Fibroblast of mammary gland (primary cell): ENCODE measurements around the gene LAMA5.

ENCODE experiments used
- DNase-seq: peaks from one replicate; pipeline ENCODE4 v3.0.0-alpha.2; 2010; ENCODE audit warnings: low read depth
- H3K4me3 ChIP-seq: 2 replicates; pipeline ENCODE4 v1.5.1; 2011; ENCODE audit warnings: low read depth, mild to moderate bottlenecking, low read length, moderate library complexity; ENCODE audit not compliant: control insufficient read depth
- CTCF ChIP-seq: conservative IDR thresholded peaks from 2 replicates; pipeline ENCODE4 v1.5.1; 2011; ENCODE audit warnings: low read depth, low read length, inconsistent platforms; ENCODE audit not compliant: control insufficient read depth, insufficient read depth

Gene LAMA5

GRCh38 chr20:62316331-62317166, 50.6 kb downstream of the LAMA5 start:
- TF ChIP-seq CTCF: no peak
- no peak overlapping the region for H3K4me3 ChIP-seq
- DNase-seq: peak; percentile 10

GRCh38 chr20:62315773-62316172, 51.3 kb downstream of the LAMA5 start:
- no peak for DNase-seq
- H3K4me3 ChIP-seq: no peak overlapping the region
- no peak for TF ChIP-seq CTCF

- DNase-seq: no peak
- TF ChIP-seq CTCF: no peak
- no peak overlapping the region for H3K4me3 ChIP-seq
Observed at GRCh38 chr20:62314711-62315302, 52.3 kb downstream of the LAMA5 start.

- no peak for TF ChIP-seq CTCF
- H3K4me3 ChIP-seq: no peak overlapping the region
- no peak for DNase-seq
Observed at GRCh38 chr20:62314339-62314638, 52.8 kb downstream of the LAMA5 start.

- no peak for DNase-seq
- no peak overlapping the region for H3K4me3 ChIP-seq
- TF ChIP-seq CTCF: no peak
Observed at GRCh38 chr20:62313460-62314338, 53.4 kb downstream of the LAMA5 start.

GRCh38 chr20:62313021-62313420, 54.1 kb downstream of the LAMA5 start:
- TF ChIP-seq CTCF: no peak
- no peak overlapping the region for H3K4me3 ChIP-seq

More at GRCh38 chr20:62313021-62313420, 54.1 kb downstream of the LAMA5 start:
- no peak for DNase-seq
